Breast epithelium (tissue), 3 donors: ENCODE measurements around the gene PDE6A.

Experiments
- POLR2A ChIP-seq: fragments of 450-650 bp; IDR thresholded peaks from one replicate; pipeline ENCODE4 v1.6.1; 2016; ENCODE audit warnings: antibody characterized with exemption, mild to moderate bottlenecking, moderate library complexity
- POLR2AphosphoS5 ChIP-seq, 3 donors: sonication (generic); formaldehyde crosslinking; IDR thresholded peaks; one replicate each; pipeline ENCODE4 v1.6.1; 2017; ENCODE audit warnings: antibody characterized with exemption in 3 of 3
- TF ChIP-seq, protein P1 (sequence below), 3 donors: fragments of 450-650 bp; IDR thresholded peaks; one replicate each; pipeline ENCODE4 v1.5.1; 2016 to 2017; ENCODE audit warnings: antibody characterized with exemption in 3 of 3, mild to moderate bottlenecking in 3 of 3, moderate library complexity in 3 of 3

- TF ChIP-seq, protein P1, sequence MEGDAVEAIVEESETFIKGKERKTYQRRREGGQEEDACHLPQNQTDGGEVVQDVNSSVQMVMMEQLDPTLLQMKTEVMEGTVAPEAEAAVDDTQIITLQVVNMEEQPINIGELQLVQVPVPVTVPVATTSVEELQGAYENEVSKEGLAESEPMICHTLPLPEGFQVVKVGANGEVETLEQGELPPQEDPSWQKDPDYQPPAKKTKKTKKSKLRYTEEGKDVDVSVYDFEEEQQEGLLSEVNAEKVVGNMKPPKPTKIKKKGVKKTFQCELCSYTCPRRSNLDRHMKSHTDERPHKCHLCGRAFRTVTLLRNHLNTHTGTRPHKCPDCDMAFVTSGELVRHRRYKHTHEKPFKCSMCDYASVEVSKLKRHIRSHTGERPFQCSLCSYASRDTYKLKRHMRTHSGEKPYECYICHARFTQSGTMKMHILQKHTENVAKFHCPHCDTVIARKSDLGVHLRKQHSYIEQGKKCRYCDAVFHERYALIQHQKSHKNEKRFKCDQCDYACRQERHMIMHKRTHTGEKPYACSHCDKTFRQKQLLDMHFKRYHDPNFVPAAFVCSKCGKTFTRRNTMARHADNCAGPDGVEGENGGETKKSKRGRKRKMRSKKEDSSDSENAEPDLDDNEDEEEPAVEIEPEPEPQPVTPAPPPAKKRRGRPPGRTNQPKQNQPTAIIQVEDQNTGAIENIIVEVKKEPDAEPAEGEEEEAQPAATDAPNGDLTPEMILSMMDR (IDR thresholded peaks at IDR 0.05), result no peak
- TF ChIP-seq POLR2AphosphoS5 (IDR thresholded peaks at IDR 0.05) (no peak), POLR2A (no peak)
Observed at GRCh38 chr5:149885513-149885912, 59.1 kb downstream of the PDE6A start.
